Hypothalamus (tissue), 51 donors: Measurements from ENCODE around the gene LRRC51.
A peak's percentile ranks its signal among the peaks of the same experiment; 100 is the strongest.
"Not testable (repeated sequence)": the region's sequence is repeated elsewhere in the genome, so short reads cannot be mapped to it uniquely, and the experiment has no call there.

ENCODE experiments used
- DNase-seq, 51 donors: peaks; one replicate each; lab custom pipeline; 2025; lab: John Stamatoyannopoulos, UW

LRRC51 gene

DNA sequence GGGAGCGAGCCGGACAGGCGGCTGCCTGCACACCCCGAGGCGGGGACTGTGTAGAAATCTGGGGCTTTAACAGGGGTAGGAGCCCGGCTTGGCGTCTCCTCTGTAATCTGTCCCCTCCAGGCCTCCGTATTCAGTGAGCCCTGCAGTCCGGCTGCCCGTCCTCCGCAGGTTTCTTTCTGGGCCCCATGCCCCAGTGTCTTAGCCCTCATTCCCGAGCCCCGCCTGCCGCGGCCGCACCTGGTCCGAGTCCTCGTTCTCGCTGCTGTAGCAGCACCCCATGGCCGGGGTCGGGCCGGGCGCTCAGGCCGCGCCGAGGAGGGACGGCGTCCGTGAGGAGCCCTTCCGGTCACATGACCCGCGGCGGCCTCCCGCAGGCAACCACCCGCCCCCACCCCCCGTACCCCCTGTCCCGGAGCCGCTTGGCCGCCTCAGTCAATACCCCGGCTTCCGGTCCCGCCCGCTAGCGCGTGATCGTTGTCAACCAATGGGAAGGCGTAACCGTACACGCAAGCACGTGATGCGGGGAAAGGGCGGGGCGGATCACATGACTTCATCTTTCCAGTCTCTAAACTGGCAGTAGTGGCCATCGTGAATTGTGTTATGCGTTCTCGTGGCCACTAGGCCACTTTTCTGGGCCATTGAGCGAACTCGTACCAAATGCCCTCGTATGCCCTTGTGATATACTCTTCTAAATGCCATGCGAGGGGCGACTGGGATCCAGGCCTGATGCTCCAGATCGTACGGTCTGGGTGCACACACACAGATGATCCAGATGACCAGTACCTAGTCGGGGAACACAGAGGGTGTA lies 22.5 kb downstream of the LRRC51 start, which contains the start of gene LAMTOR1:
Gene LAMTOR1 (minus strand): TSS at position 352 of the 808 bp plus-strand sequence. CDS start 73 bp downstream, at position 279.
- DNase-seq = peak; percentile 91 to 99 (median 98)

GRCh38 chr11:72103754-72104167 lies 23.1 kb downstream of the LRRC51 start:
- DNase-seq = no peak

GRCh38 chr11:72105888-72106287 lies 25.2 kb downstream of the LRRC51 start, which contains the start of gene TOMT:
Gene TOMT, plus strand, starts transcription at chr11:72105924. Its CDS starts 28 bp downstream, at chr11:72105952.
- DNase-seq = no peak

DNA sequence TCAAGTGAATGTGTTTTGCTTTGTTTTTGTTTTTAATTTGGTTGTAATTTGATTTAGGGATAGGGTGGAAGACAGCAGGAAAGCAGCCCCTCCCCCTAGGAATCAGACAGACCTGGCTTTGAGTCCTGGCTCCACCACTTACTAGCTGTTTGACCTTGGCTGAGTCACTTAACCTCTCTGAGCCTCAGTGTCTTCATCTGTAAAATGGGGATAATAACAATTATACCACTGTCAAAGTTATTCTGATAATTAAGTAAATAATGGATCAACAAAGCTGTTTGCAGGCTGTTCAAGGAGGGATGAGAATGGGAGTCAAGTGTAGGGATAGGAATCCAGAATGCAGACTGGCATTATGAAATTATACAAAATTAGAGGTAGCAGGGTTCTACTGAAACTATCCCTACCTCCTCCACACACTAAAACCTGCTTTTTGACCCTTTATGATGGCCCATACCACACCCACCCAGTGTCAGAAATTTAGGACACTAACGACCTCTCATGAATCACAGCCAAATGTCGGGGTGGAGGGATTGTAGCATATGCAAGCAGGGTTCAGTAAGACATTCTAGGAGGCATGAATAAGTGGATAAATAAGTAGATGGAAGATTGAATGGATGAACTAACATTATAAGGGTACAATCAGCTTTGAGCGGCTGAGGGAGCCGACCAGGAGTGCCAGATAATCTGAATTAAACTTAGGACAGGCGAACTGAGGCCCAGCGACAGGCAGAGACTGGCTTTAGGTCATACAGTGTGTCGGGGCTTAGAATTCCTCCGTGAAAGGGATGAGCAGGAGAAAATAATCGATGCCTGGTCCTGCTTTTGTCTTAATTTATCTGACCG lies 30.9 kb downstream of the LRRC51 start:
- no peak for DNase-seq

DNA sequence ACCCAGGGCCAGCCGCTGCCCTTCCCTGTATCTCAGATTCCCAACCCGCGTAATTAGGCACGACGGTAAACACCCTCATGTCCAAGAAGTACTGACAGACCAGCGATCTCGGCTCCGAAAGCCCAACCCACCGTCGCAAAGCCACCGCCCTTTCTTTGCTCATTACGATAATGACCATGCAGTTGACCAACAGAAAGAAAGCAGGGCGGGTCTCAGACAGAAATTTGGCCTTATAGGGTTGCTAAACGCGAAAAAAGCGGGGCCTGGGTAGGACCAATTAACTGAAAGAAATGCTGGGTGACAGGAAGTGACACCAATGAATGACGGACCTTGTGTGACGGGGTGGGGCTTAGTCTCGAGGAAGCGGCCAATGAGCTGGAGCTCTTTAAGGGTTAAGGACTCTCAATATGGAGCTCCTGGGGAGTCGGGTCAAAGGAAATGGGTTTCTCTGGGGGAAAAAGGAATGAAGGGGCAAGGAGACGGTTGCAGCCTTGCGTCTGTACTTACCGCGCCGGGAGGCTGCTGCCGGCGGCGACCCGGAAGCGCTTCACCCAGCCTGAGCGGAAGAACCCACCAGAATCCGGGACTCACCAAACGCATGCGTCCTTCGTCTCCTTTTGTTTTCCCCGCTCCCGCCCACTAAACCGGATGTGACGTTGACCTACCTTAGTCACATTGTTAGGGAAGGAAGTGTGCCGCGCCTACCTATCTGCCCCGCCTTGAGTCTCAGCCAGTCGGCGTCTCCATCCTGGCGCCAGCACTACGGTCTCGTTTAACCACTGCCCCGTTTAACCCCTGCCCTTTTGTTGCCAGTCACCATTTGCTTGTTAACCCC lies 31.7 kb downstream of the LRRC51 start, which contains the start of gene ANAPC15:
Gene ANAPC15 (minus strand): TSS at position 553 of the 835 bp plus-strand sequence. CDS start 1,419 bp downstream, outside the sequence.
- DNase-seq = peak; percentile 65 to 100 (median 96)

GRCh38 chr11:72112978-72113808 lies 32.5 kb downstream of the LRRC51 start:
- DNase-seq = no peak

DNA sequence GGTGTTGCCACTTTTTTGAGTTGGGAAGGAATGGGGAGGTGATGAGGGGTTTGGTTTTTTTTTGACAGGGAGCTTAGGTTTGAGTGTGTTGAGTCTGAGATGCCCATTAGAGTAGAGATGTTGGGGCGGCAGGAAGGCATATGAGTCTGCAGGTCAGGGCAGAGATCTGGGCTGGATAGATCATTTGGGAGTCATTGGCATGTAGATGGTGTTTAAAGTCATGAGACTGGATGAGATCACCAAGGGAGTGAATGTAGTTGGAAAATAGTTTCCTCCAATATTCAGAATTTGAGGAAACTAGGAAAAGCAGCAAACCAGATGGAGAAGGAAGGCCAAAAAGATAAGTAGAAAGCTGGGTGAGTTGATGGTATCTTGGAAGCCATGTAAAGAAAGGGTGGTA lies 33.9 kb downstream of the LRRC51 start:
- no peak for DNase-seq

- DNase-seq = no peak
Observed at GRCh38 chr11:72116019-72116755, 35.5 kb downstream of the LRRC51 start.

- no peak for DNase-seq
Observed at GRCh38 chr11:72119198-72119597, 38.5 kb downstream of the LRRC51 start.

GRCh38 chr11:72120930-72121329 lies 40.3 kb downstream of the LRRC51 start:
- no peak for DNase-seq

- no peak for DNase-seq
Observed at GRCh38 chr11:72122607-72123006, 42.0 kb downstream of the LRRC51 start.

GRCh38 chr11:72123117-72123653 lies 42.5 kb downstream of the LRRC51 start:
- DNase-seq = no peak

DNA sequence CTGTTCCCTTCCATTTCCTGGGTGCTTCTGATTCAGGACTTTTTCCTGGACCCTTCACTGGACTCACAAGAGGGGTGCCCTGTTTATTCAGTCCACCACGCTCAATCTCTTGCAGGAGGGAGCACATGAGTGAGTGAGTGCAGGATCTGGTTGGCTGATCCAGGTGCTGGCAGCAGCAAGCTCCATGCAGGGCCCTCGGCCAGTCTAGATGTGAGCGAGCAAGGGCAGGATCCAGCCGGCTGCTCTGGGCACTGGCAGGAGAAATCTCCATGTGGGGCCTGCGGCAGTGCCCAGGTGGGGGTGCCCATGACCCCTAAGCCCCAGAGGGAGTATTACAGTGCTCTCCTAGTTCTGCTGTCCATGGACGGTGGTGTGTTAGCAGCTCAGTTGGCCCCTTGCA lies 43.4 kb downstream of the LRRC51 start:
- DNase-seq = no peak

GRCh38 chr11:72125956-72126355 lies 45.3 kb downstream of the LRRC51 start:
- no peak for DNase-seq

DNA sequence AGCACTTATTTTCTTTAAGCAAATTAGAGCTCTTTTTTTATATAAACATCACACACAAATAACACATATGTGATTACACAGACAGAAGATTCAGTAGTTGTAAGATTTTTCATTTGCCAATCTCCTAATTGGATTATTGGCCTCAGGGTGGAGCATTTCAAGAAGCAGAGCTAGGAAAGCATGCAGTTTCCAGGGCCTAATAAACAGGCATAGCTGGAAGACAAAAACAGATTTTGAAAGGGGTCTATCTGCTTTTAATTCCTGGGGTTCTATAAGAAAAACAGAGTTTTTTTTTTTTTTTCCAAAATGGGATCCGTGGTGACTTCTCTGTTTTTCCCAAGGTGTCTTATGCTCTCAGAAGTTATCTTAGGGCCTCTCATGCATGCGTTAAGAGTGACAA lies 47.3 kb downstream of the LRRC51 start:
- DNase-seq = no peak

DNA sequence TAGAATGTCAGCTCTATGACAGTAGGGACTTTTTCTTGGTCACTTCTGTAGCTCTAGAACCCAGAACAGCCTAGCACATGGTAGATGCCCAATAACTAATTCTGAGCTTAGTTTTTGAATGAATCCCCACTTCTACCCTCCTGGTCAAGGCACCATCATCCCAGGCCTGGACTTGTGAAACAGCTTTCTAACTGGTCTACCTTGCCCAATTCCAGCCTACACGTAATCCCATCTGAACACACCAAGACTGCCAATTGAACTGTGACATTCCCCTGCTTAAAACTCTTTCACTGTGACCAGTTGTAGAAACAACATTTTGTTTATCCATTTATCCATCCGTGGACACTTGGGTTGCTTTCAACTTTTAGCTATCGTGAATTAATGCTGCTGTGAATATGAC lies 48.7 kb downstream of the LRRC51 start:
- DNase-seq = no peak

- no peak for DNase-seq
Observed at GRCh38 chr11:72132646-72133045, 52.0 kb downstream of the LRRC51 start.

GRCh38 chr11:72135473-72135872 lies 54.8 kb downstream of the LRRC51 start, which contains the start of gene FOLR3:
Gene FOLR3, plus strand, starts transcription at chr11:72135725. Its CDS starts 228 bp downstream, at chr11:72135953.
- not testable (repeated sequence) for DNase-seq
